Ectodermal cell (in vitro differentiated cells): ENCODE results near the gene AURKAIP1.

Source experiments
- H3K27ac ChIP-seq: 2 replicates; pipeline ENCODE4 v1.7.0; 2013; ENCODE audit warnings: mild to moderate bottlenecking, low read depth, low read length; ENCODE audit not compliant: insufficient read depth, poor library complexity, severe bottlenecking
- H3K27me3 ChIP-seq: 2 replicates; pipeline ENCODE4 v1.7.0; 2013; ENCODE audit warnings: mild to moderate bottlenecking, low read length; ENCODE audit not compliant: insufficient read depth, control insufficient read depth, poor library complexity, severe bottlenecking
- H3K36me3 ChIP-seq: one replicate; pipeline ENCODE4 v1.7.0; 2013; ENCODE audit warnings: low read length; ENCODE audit not compliant: control insufficient read depth, insufficient read depth
- H3K4me1 ChIP-seq: one replicate; pipeline ENCODE4 v1.7.0; 2013; ENCODE audit warnings: low read length; ENCODE audit not compliant: control insufficient read depth, insufficient read depth
- H3K4me3 ChIP-seq: 2 replicates; pipeline ENCODE4 v1.7.0; 2013; ENCODE audit warnings: low read depth, low read length, control low read depth; ENCODE audit not compliant: insufficient read depth
- H3K9me3 ChIP-seq: 2 replicates; pipeline ENCODE4 v1.7.0; 2013; ENCODE audit warnings: mild to moderate bottlenecking, low read length, moderate library complexity; ENCODE audit not compliant: control insufficient read depth
- WGBS, 2 experiments: methylation state at CpG; one replicate each; pipeline ENCODE4 v1.1.7; 2013; ENCODE audit warnings: missing lambda C conversion rate in 2 of 2; 5-methylcytosine and 5-hydroxymethylcytosine counted together

AURKAIP1 gene

DNA sequence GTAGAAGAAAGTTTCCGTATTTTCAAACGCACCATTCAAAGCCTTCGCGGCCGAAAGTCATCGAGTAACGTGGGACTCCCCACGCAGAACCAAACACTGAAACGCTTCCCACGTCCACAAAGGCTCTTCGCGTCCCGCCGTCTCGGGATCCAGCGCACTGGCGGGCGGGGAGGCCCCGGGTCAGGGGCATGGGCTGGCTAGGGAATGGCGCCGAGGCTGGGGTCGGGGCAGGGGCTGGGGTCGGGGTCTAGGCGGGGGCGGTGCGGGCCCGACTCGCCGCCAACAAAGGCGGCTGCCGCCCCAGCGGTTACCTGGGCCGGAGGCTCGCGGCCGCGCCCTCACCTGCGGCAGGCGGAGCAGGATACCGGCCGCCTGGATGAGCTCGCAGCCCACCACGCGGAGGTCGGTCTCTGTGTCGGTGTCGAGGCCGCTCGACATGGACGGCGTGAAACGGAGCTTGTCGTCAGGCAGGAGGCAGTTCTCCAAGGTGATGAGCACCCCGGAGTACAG, 23.7 kb upstream of the AURKAIP1 start:
- H3K4me1 ChIP-seq = peaks cover 14% of the 10 kb centered on the region
- H3K4me3 ChIP-seq = peak overlapping the region; percentile 100
- no peaks in the 10 kb centered on the region for H3K27me3 ChIP-seq
- peaks cover 25% of the 10 kb centered on the region for H3K36me3 ChIP-seq
- H3K9me3 ChIP-seq = no peaks in the 10 kb centered on the region
- WGBS, 2 experiments = 1% methylated on average over 54 of the region's 54 CpGs
- H3K27ac ChIP-seq = peak overlapping the region; percentile 11

DNA sequence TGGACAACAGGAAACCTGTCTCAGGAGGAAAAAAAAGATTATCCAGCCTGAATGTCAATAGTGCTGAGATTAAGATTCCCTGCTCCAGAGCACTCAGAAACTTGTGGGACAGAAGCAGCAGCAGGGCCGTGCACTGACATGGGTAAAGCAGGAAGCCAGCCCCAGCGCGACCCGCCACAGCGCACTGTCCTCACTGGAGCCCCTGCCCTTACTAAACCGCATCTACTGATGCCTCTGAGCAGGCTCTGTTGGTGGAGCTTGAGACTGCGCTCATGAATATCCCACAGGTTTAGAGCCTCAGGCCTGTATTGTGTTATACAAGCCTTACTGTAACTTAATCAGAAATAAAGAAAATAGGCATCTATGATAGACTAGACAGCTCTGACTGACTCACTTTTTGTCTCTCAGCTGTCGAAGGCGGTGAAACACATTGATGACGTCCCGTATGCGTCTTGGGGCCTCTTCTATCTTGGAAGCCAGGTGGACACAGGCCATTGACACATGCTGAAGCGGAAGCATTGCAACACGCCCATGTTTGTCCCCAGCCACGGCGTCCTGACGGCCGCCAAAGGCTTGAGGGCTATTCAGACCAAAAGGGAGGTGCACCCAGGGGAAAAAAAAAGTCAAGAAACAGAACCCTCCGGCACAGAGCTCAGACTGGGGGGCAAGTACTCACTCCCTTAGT, 23.0 kb upstream of the AURKAIP1 start:
- peaks cover 28% of the 10 kb centered on the region for H3K36me3 ChIP-seq
- peaks cover 14% of the 10 kb centered on the region for H3K4me1 ChIP-seq
- H3K4me3 ChIP-seq = peak overlapping the region; percentile 100
- 74 to 79% methylated on average over 19 of the region's 19 CpGs for WGBS, 2 experiments
- no peaks in the 10 kb centered on the region for H3K27me3 ChIP-seq
- H3K9me3 ChIP-seq = no peaks in the 10 kb centered on the region
- no peak overlapping the region for H3K27ac ChIP-seq

DNA sequence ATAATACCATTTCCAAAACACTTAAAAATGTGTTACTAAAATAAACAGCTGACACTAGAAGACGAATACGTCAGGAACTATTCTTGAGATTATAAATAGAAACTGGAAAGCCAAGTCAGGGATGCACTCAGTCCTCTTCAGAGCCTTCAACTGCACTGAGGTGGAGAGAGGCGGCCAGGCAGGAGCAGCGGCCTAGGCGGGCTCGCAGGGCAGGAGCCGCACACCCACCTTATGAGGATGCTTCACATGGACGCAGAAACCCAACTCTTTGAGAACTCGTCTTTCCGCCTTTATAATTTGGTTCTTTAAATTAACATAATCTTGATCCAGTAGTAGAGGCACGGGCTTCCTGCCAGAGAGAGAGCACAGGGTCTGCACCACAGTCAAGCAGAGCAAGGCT, 20.2 kb upstream of the AURKAIP1 start:
- no peaks in the 10 kb centered on the region for H3K27me3 ChIP-seq
- WGBS, 2 experiments = 96 to 97% methylated on average over 11 of the region's 11 CpGs
- H3K36me3 ChIP-seq = peaks cover 56% of the 10 kb centered on the region
- no peaks in the 10 kb centered on the region for H3K9me3 ChIP-seq
- H3K4me3 ChIP-seq = no peak overlapping the region
- no peak overlapping the region for H3K27ac ChIP-seq
- peaks cover 8% of the 10 kb centered on the region for H3K4me1 ChIP-seq

DNA sequence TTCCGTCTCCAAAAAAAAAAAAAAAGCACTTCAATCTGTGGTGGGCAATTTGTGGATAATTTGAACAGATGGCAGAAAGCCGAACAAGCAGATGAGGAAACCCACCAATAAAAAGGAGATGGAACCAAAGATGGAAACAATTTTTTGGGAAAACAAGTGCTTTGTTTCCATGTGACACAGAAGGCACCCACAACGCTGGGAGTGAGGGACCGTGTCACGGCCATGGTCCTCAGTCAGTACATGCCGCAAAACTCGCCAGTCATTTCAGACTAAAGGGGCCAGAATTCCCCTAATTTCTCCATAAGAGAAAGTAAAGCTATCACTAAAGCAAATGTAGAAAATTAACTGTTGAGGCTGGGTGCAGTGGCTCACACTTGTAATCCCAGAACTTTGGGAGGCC, 19.1 kb upstream of the AURKAIP1 start:
- Histone ChIP-seq H3K4me3 (no peak overlapping the region), H3K27ac (no peak overlapping the region), H3K27me3 (no peaks in the 10 kb centered on the region), H3K9me3 (no peaks in the 10 kb centered on the region), H3K36me3 (peaks cover 63% of the 10 kb centered on the region), H3K4me1 (peaks cover 7% of the 10 kb centered on the region)
- 94 to 98% methylated on average over 7 of the region's 7 CpGs for WGBS, 2 experiments

DNA sequence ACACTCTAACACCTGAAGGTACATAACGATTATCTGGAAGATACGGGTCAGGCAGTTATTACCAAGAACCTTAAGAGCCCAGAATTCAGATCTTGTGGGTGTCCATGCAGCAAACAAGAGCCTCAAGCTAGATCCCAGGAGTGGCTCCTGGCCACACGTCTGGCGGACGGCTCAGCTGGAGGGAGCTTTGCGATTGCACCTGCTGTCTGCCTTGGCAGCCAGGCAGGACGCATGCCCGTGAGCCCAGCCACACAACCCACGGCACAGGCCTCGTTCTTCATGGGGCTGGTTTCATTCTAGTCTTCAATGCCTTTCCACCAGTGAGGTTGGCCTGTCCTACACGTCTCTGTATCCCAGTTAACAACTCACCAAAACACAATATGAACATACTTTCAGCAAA, 18.4 kb upstream of the AURKAIP1 start:
- no peaks in the 10 kb centered on the region for H3K9me3 ChIP-seq
- 95 to 96% methylated on average over 11 of the region's 11 CpGs for WGBS, 2 experiments
- H3K4me1 ChIP-seq = peaks cover 7% of the 10 kb centered on the region
- H3K27ac ChIP-seq = no peak overlapping the region
- no peak overlapping the region for H3K4me3 ChIP-seq
- no peaks in the 10 kb centered on the region for H3K27me3 ChIP-seq
- H3K36me3 ChIP-seq = peaks cover 66% of the 10 kb centered on the region

DNA sequence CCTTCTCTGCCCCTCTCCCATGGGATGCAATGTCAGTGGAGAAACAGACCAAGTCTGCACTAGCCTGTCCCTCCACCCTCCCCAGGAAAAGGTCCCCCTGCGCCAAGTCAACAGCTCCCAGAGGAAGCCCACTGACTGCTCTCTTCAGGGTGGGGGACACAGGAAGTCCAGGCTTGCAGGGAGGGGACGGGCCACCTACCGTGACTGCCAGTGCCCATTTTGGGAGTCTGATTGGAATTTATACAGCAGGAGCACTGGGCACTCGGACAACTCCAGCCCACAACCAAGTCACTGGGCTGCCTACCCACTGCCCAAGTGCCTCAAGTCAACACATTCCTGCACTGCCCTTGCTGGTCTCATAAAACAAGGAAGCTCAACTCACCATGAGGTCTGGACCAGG, 18.0 kb upstream of the AURKAIP1 start:
- Histone ChIP-seq H3K9me3 (no peaks in the 10 kb centered on the region), H3K4me1 (peaks cover 7% of the 10 kb centered on the region), H3K36me3 (peaks cover 70% of the 10 kb centered on the region), H3K27me3 (no peaks in the 10 kb centered on the region), H3K27ac (no peak overlapping the region), H3K4me3 (no peak overlapping the region)
- WGBS, 2 experiments = 95 to 96% methylated on average over 4 of the region's 4 CpGs

DNA sequence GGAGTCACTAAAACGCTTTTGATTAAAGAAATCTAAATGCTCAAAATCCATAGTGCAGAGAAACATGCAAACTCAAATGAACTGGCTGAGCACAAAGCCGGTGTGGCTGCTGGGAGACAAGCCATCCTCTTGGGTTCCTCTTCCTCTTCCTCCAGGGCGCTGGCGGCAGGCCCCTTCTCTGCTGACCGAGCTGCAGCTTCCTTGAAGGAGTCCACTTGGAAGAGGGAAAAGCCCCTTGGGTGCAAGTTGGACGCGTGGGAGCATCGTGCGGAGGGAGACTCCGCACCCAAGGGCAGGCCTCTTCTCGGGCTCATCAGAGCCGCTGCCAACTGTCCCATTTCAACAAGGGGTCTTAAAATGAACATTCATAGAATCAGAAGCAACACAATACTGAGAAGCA, 16.2 kb upstream of the AURKAIP1 start:
- Histone ChIP-seq H3K4me1 (no peaks in the 10 kb centered on the region), H3K36me3 (peaks cover 75% of the 10 kb centered on the region), H3K9me3 (no peaks in the 10 kb centered on the region), H3K27ac (no peak overlapping the region), H3K27me3 (no peaks in the 10 kb centered on the region), H3K4me3 (no peak overlapping the region)
- 93 to 95% methylated on average over 12 of the region's 12 CpGs for WGBS, 2 experiments

DNA sequence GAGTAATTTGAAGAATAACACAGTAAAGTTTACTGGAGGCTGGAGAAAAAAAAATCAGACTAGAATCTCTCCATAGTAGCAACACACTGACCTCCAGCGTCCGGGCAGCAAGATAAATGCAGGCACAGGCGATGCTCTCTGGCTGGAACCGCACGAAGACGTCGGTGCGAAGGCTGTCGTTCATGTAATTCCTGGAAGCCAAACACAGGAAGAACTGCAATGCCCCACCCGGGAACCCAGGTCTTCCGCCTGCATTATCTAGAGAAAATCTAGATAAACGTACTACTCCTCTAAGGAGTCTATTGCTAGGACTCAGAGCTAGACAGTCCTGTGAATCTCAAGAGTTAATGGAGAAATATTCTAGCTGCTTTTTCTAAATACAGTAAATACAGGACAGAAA, 15.7 kb upstream of the AURKAIP1 start:
- Histone ChIP-seq H3K27me3 (no peaks in the 10 kb centered on the region), H3K36me3 (peaks cover 80% of the 10 kb centered on the region), H3K27ac (no peak overlapping the region), H3K9me3 (no peaks in the 10 kb centered on the region), H3K4me3 (no peak overlapping the region), H3K4me1 (no peaks in the 10 kb centered on the region)
- 96% methylated on average over 12 of the region's 12 CpGs for WGBS, 2 experiments

DNA sequence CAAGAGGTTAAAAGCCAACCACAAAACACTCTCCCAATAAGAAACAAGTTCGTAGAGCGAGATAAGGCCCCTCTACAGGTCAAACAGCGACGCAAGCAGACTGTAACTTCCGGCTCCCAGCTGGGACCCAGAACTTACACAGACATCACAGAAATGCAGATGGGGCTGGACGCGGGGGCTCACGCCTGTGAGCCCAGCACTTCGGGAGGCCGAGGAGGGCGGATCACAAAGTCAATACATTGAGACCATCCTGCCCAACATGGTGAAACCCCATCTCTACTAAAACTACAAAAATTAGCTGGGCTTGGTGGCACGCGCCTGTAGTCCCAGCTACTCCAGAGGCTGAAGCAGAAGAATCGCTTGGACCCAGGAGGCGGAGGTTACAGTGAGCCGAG, 13.1 kb upstream of the AURKAIP1 start:
- Histone ChIP-seq H3K27ac (no peak overlapping the region), H3K36me3 (peaks cover 68% of the 10 kb centered on the region), H3K4me1 (no peaks in the 10 kb centered on the region), H3K27me3 (no peaks in the 10 kb centered on the region), H3K9me3 (no peaks in the 10 kb centered on the region), H3K4me3 (no peak overlapping the region)
- 94% methylated on average over 16 of the region's 16 CpGs for WGBS, 2 experiments

DNA sequence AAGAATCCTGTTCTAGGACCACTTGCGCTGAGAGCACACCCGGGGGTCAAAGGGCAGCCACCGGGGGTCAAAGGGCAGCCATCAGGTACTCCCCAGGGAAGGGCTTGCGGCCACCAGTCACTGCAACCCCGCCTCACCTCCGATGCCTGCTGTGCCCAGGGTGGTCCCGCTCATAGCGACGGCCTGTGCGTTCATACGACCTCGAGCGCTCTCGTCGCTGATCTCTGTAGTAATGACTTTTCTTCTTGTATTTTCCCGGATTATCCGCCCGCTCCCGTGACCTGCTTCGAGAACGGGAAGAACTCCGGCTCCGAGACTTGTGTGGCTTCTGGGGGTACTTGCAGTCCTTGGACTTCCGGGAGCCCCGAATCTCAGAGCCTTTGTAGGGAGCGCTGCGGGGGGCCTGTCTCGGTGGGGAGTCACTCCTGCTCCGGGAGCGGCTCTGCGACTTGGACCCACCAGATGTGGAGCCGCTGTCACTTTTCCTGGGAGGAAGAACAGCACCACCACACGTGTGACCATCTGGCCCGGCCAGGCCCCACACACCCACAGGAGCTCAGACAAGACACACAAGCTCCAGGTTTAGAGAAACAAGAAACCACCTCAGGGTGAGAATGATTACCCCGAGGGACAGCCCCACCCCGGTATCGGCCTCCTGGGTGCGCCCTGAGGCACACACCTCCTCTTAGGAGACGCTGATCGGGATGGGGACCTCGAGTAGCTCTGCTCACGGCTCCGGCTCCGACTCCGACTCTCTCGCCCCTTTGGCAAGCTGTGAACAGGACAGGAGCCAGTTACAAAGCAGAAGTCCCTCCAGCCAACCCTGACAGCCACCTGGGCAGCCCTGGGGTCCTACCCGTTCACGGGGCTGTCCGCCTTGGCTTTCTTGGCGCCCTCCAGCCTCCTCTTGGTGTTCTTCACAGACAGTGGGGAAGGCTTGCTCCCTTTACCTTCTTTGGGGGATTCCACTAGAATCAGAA, 12.4 kb upstream of the AURKAIP1 start:
- H3K27me3 ChIP-seq = no peaks in the 10 kb centered on the region
- H3K27ac ChIP-seq = no peak overlapping the region
- no peak overlapping the region for H3K4me3 ChIP-seq
- WGBS, 2 experiments = 96 to 97% methylated on average over 50 of the region's 50 CpGs
- no peaks in the 10 kb centered on the region for H3K9me3 ChIP-seq
- no peaks in the 10 kb centered on the region for H3K4me1 ChIP-seq
- H3K36me3 ChIP-seq = peaks cover 61% of the 10 kb centered on the region
